Fibroblast of lung (primary cell): ENCODE results near the gene GDPD4. TPM values are rescaled to one million over a fixed set of nuclear protein-coding genes. Genes with fewer than 3 reads are reported as not detected.

Source experiments
- DNase-seq, 2 donors: peaks; one replicate each; pipeline versions ENCODE4 v3.0.0 to v3.0.0-alpha.2; 2010; ENCODE audit warnings: low read depth in 2 of 2
- H2AFZ ChIP-seq: 2 replicates; pipeline ENCODE4 v1.5.1; 2012; ENCODE audit warnings: low read length, control low read depth, inconsistent platforms
- H3K27ac ChIP-seq: 2 replicates; pipeline ENCODE4 v1.5.1; 2011; ENCODE audit warnings: low read length, control low read depth; ENCODE audit not compliant: insufficient read depth
- H3K27me3 ChIP-seq: 2 replicates; pipeline ENCODE4 v1.5.1; 2011; ENCODE audit warnings: mild to moderate bottlenecking, low read length; ENCODE audit not compliant: control insufficient read depth, insufficient read depth
- H3K36me3 ChIP-seq: 2 replicates; pipeline ENCODE4 v1.5.1; 2011; ENCODE audit warnings: low read length; ENCODE audit not compliant: control insufficient read depth, insufficient read depth
- H3K4me1 ChIP-seq: 2 replicates; pipeline ENCODE4 v1.5.1; 2011; ENCODE audit warnings: low read length; ENCODE audit not compliant: control insufficient read depth, insufficient read depth; ENCODE audit errors: extremely low read depth
- H3K4me2 ChIP-seq: 2 replicates; pipeline ENCODE4 v1.5.1; 2011; ENCODE audit warnings: low read length, control low read depth; ENCODE audit not compliant: insufficient read depth; ENCODE audit errors: extremely low read depth
- H3K4me3 ChIP-seq, 4 experiments: fragments of 200-600 bp in 1 of 4; sonication (generic) in 1 of 4; replicated peaks in 1 of 4; 2 replicates each; pipeline ENCODE4 v1.5.1; 2011 to 2016; ENCODE audit warnings: low read length in 4 of 4, low read depth in 3 of 4, mild to moderate bottlenecking in 3 of 4, control low read depth in 2 of 4, inconsistent platforms in 1 of 4, mixed read lengths in 1 of 4; ENCODE audit not compliant: insufficient read depth in 1 of 4; ENCODE audit errors: control extremely low read depth in 1 of 4
- H3K79me2 ChIP-seq: 2 replicates; pipeline ENCODE4 v1.5.1; 2012; ENCODE audit warnings: mild to moderate bottlenecking, low read length, inconsistent platforms; ENCODE audit not compliant: control insufficient read depth, insufficient read depth
- H3K9ac ChIP-seq: 2 replicates; pipeline ENCODE4 v1.5.1; 2011; ENCODE audit warnings: mild to moderate bottlenecking, low read length, control low read depth; ENCODE audit not compliant: insufficient read depth
- H3K9me3 ChIP-seq: 2 replicates; pipeline ENCODE4 v1.5.1; 2012; ENCODE audit warnings: low read depth, low read length; ENCODE audit not compliant: control insufficient read depth, insufficient read depth
- H4K20me1 ChIP-seq: 2 replicates; pipeline ENCODE4 v1.5.1; 2011; ENCODE audit warnings: low read length; ENCODE audit not compliant: control insufficient read depth, insufficient read depth; ENCODE audit errors: extremely low read depth
- CTCF ChIP-seq, 2 donors: IDR thresholded peaks in 1 of 2; conservative IDR thresholded peaks in 1 of 2; 1 replicate in 1 of 2; 2 replicates in 1 of 2; pipeline ENCODE4 v1.5.1; 2011 to 2012; ENCODE audit warnings: low read length in 2 of 2, control low read depth in 1 of 2, inconsistent platforms in 1 of 2, low read depth in 1 of 2, mild to moderate bottlenecking in 1 of 2
- EZH2 ChIP-seq: IDR thresholded peaks from 2 replicates; pipeline ENCODE4 v1.5.1; 2012; ENCODE audit warnings: low read length, control low read depth, mild to moderate bottlenecking; ENCODE audit errors: missing control alignments
- polyA plus RNA-seq, 2 donors: library from polyadenylated mRNA; depleted of rRNA in 1 of 2; stranded (reverse) in 1 of 2; unstranded in 1 of 2; fragments of >200 nt; gene quantifications; 2 replicates each; pipeline ENCODE4 v1.2.1, GENCODE V29; 2011 to 2012; ENCODE audit warnings: missing spikeins in 1 of 2
- total RNA-seq: library from RNA; depleted of rRNA; stranded (reverse); fragments of >200 nt; gene quantifications from 2 replicates; pipeline ENCODE4 v1.2.1, GENCODE V29; 2014

Gene GDPD4
- total and polyA plus RNA-seq, 2 donors (not counting 1 experiment from before 2014, with no cell fraction given) = not detected

GRCh38 chr11:77283101-77283500, 18.4 kb downstream of the GDPD4 start:
- Histone ChIP-seq H3K36me3 (no peaks in the 10 kb centered on the region), H3K4me2 (no peak overlapping the region), H4K20me1 (no peaks in the 10 kb centered on the region), H2AFZ (no peak overlapping the region), H3K79me2 (no peaks in the 10 kb centered on the region), H3K4me1 (peaks cover 10% of the 10 kb centered on the region), H3K4me3 (no peak overlapping the region), H3K9ac (no peak overlapping the region), H3K27me3 (no peaks in the 10 kb centered on the region), H3K27ac (no peak overlapping the region), H3K9me3 (no peaks in the 10 kb centered on the region)
- no peak for TF ChIP-seq CTCF (conservative IDR thresholded peaks at IDR 0.05 in 1 of 2, IDR thresholded peaks at IDR 0.05 in 1 of 2; ENCODE audit: low read depth in 1 of 2, low read length in 2 of 2)
- TF ChIP-seq EZH2 = no peak
- DNase-seq = no peak

- H4K20me1 ChIP-seq = no peaks in the 10 kb centered on the region
- no peak overlapping the region for H3K4me3 ChIP-seq
- no peak overlapping the region for H3K4me2 ChIP-seq
- H3K79me2 ChIP-seq = no peaks in the 10 kb centered on the region
- TF ChIP-seq EZH2 = no peak
- TF ChIP-seq CTCF (conservative IDR thresholded peaks at IDR 0.05 in 1 of 2, IDR thresholded peaks at IDR 0.05 in 1 of 2; ENCODE audit: low read depth in 1 of 2, low read length in 2 of 2) = no peak
- peak overlapping the region; percentile 42 for H2AFZ ChIP-seq
- no peak overlapping the region for H3K27ac ChIP-seq
- no peaks in the 10 kb centered on the region for H3K36me3 ChIP-seq
- H3K9ac ChIP-seq = no peak overlapping the region
- H3K27me3 ChIP-seq = no peaks in the 10 kb centered on the region
- H3K4me1 ChIP-seq = no peaks in the 10 kb centered on the region
- DNase-seq = peak in 1 of 2 donors; percentile 58
- H3K9me3 ChIP-seq = no peaks in the 10 kb centered on the region
These were observed 22.6 kb downstream of the GDPD4 start for GRCh38 chr11:77278595-77279506.

DNA sequence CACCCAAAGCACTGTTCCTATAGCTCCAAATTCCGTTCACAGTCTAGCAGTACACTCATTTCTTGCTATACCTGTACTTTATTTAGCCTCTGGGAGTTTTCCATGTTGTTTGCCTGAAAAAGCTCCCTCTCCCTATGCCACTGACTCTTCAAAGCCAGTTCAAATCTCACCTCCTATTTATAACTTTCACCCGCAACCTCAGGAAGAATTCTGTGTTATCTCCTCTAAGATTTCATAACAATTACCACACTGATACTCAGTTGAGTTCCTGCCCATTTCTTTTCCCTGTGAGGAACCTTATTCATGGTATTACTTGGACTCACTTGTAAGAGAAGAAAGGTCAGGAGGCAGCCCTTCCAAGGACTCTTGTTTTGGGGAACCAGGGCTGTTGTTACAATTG, 25.2 kb downstream of the GDPD4 start:
- Histone ChIP-seq H3K4me2 (no peak overlapping the region), H4K20me1 (no peaks in the 10 kb centered on the region), H3K79me2 (no peaks in the 10 kb centered on the region), H2AFZ (no peak overlapping the region), H3K27ac (no peak overlapping the region), H3K27me3 (no peaks in the 10 kb centered on the region), H3K4me3 (no peak overlapping the region), H3K9ac (no peak overlapping the region), H3K4me1 (no peaks in the 10 kb centered on the region), H3K9me3 (no peaks in the 10 kb centered on the region), H3K36me3 (no peaks in the 10 kb centered on the region)
- TF ChIP-seq EZH2 = no peak
- no peak for TF ChIP-seq CTCF (conservative IDR thresholded peaks at IDR 0.05 in 1 of 2, IDR thresholded peaks at IDR 0.05 in 1 of 2; ENCODE audit: low read depth in 1 of 2, low read length in 2 of 2)
- peak in 1 of 2 donors; percentile 37 for DNase-seq
